ENCODE measurements around the gene MTF2.

GRCh38 chr1:93129507-93130099 lies 50.5 kb downstream of the MTF2 start:
- no peak for TF ChIP-seq POLR2A (IDR thresholded peaks at IDR 0.05; ENCODE audit: low read depth, low read length)
- TF ChIP-seq POLR2AphosphoS5 (IDR thresholded peaks at IDR 0.05; ENCODE audit: low read depth, low read length): no peak
- no peak for TF ChIP-seq TAF1 (IDR thresholded peaks at IDR 0.05; ENCODE audit: low read depth, low read length)
- TF ChIP-seq SPI1 (IDR thresholded peaks at IDR 0.05; ENCODE audit: low read depth, low read length): no peak
- no peak for TF ChIP-seq PAX5 (IDR thresholded peaks at IDR 0.05; ENCODE audit: insufficient read depth, low read length, severe bottlenecking)

All from GM12891 (cell line).